Activated CD4-positive, alpha-beta T cell treated with anti-CD3 and anti-CD28 coated beads, Interleukin-2, amount 50 U/mL, for 24 hours (primary cell): Measurements from ENCODE around the gene BEND6.
"Not testable (repeated sequence)": the region's sequence is repeated elsewhere in the genome, so short reads cannot be mapped to it uniquely, and the experiment has no call there.

ENCODE experiments used
- DNase-seq, 2 donors: peaks; one replicate each; pipeline ENCODE4 v3.0.0-alpha.2; 2020; ENCODE audit warnings: low read depth in 1 of 2, low spot score in 1 of 2

BEND6 gene

DNA sequence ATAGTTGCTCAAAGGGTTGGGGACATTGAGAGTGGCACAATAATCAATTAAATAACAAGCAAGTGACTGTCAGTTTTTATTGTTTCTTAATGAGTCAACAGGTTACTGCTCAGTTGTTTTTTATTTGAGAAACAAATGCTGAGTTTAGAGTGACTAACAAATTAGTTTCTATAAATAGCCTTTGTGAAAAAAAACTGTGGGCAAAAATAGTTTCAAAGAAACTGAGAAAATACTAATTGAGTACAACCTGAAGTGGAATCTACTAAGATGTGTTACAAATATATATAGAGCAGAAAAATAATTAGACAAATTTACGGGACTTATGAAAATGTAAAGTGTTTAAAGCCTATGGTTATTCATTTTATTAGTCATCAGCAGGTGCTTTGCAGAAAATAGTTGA, 22.3 kb downstream of the BEND6 start:
- DNase-seq: no peak

DNA sequence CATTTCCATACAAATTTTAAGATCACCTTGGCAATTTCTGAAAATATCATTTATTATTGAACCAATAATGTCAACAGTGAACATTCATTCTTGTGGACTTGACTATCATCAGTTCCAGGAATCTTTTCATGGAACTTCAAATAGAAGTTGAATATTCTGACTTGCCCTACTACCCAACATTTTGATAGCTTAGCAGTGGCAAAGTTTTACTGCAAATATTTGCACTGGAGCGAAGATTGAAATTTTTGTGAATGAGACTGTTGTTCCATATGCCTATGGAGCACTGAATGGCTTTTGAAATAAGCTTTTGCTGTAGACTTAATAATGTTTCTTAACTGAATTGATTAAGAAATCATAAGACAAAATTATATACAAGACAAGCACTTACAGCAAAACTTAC, 23.6 kb downstream of the BEND6 start:
- no peak for DNase-seq

DNA sequence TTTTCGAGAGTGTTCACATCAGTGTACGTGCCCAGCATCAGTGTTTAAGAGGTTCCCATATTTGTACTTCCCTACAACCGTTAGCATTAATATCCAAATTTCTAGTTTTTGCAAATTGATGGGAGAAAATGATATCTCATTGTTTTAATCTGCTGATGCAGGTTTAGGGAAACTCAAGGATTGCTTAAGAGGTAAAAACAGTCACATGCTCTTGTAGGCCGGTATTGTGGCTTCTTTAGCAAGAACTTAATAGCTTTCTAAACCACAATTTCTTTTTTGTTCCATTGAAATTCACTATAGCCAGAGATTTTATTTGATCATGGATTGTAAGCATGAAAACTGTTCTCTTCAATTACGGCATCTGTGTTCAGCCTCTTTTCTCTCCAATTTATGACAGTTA, 29.5 kb downstream of the BEND6 start:
- no peak for DNase-seq

DNA sequence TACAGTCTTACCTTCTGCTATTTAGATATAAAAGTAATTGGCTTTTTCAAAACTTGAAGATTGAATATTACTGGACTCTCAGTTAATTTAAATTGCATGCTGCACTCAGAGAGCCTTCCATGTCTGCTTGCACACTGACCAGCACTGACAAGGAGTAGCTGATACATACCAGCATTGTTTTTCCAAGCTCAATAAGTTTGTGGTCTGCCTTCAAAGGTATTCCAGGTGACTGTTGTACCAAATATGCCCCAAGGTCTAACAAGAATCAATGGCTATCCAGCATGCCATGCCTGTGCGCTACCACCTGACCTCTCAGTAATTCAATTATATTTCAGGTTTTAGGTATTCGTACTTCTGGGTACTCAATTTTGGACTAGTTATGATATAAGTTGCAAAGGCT, 30.0 kb downstream of the BEND6 start:
- no peak for DNase-seq

DNA sequence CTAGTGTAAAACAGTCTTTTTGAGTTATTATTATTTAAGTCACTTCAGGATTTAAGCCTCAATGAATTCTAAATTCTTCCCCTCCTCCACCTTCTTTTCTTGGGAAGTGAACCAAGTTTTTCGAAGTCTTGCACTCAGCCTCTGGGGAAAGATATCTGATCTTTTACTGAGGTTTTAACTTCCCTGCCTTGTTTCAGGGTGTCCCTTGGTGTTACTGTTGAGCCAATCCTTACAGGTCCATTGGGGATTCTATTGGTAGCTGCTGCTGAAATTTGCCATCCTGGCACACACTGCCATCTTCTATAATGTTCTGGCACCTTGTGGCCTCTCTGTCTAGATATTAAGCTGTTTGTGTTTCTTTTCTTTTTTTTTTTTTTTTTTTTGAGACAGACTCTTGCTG, 31.7 kb downstream of the BEND6 start:
- DNase-seq: no peak

DNA sequence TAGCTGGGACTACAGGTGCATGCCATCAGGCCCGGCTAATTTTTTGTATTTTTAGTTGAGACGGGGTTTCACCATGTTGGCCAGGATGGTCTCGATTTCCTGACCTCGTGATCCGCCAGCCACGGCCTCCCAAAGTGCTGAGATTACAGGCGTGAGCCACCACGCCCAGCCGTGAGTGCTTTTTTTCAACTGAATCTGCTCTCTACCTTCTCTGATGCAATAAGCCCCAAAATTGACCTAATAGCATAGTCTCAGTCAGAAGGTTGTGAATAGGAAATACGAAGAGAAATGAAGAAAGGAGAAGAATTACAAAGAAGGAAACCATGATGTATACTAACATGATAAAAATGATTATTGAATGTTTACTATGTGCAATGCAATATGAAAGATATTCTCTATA, 33.2 kb downstream of the BEND6 start:
- DNase-seq: no peak

DNA sequence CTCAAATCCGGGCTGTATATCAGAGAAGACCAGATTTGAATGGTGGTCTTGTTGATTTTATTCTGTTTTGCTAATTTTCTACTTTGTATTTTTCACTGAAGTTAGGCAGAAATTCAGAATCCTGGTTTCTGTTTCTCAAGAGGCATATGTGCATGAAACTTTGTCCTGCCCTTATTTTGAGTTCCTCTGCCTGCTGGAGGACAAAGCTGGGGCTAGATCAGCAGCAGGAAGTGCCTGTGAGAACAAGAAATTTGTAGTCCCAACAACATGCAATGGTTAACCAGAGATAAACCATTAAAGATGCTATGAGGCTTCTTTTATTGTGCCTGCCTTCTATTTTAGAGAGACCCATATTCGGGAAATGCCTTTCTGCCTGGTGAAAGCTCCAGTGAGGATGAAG, 37.1 kb downstream of the BEND6 start:
- no peak for DNase-seq

DNA sequence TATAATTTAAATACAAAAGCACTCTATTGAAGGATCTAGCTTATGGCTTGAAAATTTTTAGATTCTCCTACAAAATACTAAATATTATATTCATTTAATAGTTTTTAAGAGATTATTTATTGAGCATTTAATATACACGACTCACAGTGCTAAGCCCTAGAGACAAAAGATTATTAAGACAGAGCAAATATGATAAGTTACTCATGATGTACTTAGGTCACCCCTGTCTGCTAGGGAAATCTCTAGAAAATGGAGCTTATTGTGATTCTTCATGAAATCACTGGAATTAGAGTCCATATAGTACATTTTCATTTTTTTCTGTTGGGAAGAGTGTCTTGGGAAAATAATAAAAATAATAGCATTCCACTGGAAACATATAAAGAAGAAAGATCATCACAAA, 37.8 kb downstream of the BEND6 start:
- no peak for DNase-seq

DNA sequence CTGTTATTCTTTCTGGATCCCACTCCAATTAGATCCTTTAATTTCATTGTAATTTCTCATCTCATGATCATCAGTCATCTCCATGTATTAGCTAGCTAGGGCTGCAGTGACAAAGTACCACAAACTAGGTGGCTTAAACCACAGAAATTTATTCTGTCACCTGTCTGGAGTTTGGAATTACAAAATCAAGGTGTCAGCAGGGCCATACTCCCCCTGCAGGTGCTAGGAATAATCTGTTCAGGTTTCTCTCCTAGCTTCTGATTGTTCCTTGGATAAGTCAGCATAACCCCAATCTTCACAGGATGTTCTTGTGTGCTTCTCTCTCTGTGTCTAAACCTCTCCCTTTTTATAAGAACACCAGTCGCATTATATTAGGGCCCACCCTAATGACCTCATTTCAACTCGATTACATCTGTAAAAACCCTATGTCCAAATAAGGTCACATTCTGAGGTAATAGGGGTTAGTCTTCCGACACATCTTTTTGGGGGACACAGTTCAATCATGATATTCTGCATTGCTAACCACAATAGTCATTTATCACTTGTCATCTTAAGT, 40.5 kb downstream of the BEND6 start:
- DNase-seq: no peak

DNA sequence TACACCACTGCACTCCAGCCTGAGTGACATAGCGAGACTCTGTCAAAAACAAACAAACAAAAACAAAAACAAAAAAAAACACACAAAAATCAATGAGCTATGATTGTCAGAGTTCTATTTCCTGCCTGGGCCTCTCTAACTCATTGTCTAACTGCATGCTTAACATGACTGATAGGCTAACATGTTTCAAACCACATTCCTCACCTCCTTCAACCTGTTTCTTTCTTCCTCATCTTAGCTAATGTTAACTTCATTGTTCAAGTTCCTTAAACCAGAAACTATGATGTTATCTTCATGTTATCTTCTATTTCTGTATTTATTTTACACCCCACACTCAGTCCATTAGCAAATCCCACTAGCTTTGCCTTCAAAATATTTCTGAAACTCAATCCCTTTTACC, 41.5 kb downstream of the BEND6 start:
- no peak for DNase-seq

DNA sequence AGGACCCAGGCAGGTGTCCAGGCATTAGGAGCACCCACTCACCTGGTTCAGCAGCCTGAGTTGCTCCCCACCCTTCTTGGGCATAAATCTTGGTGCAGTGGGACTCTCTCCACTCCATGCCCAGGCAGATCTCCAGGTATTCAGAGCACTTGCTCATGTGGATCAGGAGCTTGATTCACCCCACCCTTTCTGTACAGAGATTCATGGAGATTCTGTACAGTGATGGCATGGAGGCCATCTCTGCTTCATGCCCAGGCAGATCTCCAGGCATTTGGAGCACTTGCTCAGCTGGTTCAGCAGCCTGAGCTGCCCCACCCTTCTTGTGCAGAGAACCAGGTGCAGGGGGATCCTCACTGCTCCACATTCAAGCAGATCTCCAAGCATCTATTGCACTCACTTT, 44.1 kb downstream of the BEND6 start:
- no peak for DNase-seq

DNA sequence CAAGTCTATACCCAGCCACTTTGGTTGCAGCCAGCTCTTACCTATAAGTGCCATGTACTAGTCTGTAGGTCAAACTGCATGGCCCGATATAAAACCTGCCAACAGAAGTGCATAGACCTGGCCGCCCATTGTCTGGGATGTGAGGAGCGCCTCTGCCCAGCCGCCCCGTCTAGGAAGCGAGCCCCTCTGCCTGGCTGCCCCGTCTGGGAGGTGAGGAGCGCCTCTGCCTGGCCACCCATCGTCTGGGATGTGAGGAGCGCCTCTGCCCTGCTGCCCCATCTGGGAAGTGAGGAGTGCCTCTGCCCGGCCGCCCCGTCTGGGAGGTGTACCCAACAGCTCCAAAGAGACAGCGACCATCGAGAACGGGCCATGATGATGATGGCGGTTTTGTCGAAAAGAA, 44.8 kb downstream of the BEND6 start:
- not testable (repeated sequence) for DNase-seq

DNA sequence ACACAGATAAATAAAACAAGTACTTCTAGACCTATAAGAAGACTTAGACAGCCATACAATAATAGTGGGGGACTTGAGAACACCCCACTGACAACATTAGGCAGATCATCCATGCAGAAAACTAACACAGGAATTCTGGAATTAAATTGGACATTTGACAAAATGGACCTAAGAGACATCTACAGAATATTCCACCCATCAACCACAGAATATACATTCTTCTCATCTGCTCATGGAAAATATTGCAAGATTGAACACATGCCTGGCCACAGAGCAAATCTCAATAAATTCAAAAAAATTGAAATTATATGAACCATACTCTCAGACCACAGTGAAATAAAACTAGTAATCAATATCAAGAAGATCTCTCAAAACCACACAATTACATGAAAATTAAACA, 47.3 kb downstream of the BEND6 start:
- no peak for DNase-seq

DNA sequence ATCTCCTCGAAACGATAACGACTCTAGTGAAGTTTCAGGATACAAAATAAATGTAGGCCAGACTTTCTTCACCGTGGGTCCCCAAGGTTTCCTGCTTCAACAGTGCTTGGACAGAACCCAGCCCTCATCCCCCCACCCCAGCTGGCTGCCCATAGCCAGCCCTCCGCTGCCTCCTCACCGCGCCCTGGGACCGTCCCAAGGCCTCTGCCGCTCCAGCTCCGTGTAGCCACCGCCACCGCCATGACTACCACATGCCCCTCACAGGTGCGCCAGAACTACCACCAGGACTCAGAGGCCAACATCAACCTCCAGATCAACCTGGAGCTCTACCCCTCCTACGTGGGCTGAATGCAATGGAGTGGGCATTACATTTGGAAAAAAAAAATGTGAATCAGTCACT, 49.4 kb downstream of the BEND6 start:
- DNase-seq: no peak

DNA sequence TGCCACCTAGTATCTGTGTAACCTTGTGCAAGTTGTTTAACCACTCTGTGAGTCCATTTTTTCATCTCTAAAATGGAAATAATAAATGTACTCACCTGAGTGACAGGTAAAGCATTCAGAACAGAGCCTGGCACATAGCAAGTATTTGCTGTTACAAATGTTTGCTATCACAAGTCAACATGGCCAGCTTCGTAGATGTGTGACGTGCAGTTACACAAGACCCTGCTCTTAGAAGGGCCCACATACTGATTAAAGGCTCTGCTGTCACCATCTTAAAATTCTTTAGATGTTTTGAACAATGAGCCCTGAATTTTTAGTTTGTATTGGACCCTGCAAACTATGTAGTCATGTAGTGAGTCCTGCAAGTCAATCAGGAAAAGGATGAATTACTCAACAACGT, 51.2 kb downstream of the BEND6 start:
- DNase-seq: no peak

DNA sequence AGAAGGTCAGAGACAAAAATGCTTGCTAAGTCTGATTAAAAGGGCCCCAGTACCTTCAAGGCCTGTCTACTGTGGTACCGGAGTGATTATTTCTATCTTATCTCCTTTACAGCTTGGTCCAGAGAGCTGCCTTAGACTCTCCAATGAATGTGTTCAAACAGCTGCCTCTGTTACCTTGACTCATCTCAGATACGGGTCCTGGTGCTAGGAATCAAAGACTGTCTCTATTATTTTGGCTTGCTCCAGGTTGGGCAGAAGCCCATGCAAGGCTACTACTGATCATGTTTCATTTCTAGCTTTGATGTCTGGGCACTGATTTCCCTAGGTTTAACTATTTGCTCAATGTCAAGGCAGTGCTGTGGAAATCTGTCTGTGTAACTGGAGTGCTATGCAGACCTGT, 53.2 kb downstream of the BEND6 start:
- not testable (repeated sequence) for DNase-seq

DNA sequence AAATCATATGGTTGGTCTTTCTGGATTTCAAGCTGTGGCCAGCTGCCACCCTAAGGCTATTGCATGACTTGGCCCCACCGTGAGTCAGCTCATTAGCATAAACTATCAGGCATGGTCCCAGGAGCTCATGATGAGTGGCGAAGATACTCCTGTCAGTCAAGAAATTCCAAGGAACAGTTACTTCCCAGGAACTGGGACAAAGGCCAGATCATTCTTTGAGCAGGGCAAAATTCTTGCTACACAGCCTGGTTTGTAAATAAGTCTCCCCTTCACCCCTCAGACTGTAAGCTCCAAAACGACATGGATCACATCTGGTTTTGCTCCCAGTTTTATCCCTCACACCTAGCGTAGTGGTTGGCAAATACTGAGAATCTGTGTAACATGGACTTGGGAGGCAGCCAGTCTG, 58.6 kb downstream of the BEND6 start:
- no peak for DNase-seq

DNA sequence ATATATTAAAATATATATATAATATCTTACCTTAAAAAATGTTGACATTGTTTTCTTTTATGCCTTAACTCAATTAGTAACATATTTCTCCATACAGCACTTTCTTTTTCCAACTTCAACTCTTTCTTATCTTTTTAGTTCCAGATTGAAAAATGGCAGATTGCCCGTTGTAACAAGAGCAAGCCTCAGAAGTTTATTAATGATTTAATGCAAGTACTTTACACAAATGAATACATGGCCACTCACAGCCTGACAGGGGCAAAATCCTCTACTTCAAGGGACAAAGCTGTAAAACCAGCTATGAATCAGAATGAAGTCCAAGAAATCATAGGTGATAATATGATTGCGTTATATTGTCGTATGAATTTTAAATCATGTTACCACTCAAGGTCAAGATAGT, 62.2 kb downstream of the BEND6 start:
- no peak for DNase-seq

DNA sequence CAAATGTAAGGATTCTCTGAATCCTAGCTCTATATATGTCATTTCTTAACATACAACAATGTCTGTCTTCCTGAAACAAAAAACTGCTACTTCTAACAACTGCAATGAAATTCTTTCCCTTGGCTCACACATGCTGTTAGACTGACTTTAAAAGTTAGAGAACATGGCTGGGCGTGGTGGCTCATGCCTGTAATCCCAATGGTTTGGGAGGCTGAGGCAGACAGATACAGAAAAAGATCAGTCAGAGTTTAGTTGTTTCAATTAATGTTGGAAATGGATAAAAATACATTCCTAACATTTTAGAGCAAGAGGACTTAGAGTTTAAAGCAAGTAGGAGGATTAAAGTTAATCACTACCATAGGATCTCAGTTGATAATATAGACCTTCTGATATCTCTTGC, 62.9 kb downstream of the BEND6 start:
- no peak for DNase-seq

DNA sequence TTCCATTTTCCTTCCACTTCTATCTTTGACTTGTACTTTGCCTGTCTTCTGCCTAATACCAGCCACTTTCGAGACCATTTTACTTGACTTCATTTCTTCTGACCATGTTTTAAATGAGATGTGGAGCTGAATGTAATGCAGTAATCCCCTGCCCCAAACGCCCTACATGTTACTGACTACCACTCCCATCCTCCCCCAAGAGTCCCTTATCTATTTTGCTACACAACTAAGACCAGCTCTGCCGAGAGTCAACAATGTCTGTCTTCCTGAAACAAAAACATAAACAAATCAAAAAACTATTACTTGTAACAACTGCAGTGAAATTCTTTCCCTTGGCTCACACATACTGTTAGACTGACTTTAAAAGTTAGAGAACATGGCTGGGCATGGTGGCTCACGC, 64.5 kb downstream of the BEND6 start:
- no peak for DNase-seq

DNA sequence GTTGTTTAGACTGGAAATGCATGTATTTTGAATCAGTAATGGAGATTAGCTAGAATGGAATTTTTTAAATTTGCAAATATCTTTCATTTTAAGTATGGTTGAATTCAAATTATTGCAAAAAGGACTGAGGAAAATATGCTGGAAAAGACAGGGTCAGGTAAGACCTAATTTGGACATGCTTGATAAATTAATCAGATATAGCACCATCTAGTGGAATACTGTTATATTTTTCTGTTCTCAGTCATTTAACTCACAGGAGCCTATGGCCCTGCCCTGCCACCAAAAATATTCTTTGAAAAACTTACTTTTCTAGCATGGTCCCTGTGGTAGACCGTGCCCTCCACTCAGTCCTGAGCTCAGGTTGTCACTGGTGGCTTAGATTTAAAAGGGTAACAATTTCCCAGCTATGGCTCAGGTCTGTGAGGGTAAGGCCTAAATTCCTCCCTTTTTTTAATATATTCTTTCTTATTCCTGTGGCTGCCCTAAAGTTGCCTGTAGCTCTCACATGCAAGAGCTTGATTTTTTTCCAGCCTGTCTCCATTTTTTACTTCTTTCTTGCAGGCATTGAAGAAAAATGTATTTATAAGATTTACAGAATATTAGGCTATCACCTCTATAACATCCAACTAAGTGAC, 66.3 kb downstream of the BEND6 start:
- DNase-seq: no peak

DNA sequence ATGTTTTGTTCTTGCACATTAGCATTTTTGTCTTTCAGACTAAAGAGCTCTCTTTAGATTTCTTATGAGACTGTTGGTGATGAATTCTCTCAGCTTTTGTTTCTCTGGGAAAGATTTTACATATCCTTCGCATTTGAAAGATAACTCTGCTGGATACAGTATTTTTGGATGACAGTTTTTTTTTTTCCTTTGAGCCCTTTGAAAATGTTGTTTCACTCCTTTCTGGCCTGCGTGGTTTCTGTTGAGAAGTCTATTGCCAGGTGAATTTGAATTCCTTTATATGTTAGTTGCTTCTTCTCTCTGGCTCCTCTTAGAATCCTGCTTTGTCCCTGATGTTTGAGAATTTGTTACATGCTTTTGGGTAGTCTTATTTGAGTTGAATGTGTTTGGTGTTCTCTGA, 69.4 kb downstream of the BEND6 start:
- no peak for DNase-seq

DNA sequence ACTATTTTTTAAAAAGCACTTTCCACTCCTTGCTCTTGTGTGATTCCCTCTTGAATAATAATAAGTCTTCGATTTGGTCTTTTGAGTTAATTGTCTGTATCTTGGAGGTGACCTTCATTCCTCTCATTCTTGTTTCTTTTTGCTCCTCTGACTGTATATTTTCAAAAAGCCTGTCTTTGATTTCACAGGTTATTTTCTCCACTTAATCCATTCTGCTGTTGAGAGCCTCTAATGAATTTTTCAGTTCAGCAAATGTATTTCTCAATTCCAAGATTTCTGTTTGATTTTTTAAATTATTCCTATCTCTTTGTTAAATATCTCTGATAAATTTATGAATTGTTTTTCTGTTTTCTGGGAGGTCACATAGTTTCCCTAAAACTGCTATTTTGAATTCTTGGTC, 69.9 kb downstream of the BEND6 start:
- DNase-seq: no peak

DNA sequence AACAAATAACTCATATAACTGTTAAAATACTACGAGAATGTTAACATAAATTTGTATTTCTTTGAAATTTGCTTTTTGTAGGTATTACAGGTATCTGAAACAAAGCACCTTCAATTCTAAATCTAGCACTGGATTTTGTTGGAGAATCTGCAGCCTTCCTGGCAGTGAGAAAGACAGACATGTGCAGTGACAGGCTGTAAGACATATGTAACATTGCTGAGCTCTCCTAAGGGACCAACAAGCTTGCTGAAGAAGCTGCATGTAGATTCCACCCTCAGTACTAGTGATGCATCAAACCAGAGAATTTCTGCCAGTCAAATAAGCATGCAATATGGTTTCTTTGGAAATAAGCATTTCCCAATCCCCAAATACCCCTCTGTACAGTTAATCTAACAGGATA, 71.1 kb downstream of the BEND6 start:
- DNase-seq: no peak
